HepG2 (cell line): Measurements from ENCODE around the gene UPK1A. TPM values are rescaled to one million over a fixed set of nuclear protein-coding genes. Genes with fewer than 3 reads are reported as not detected.

ENCODE experiments used
- HIVEP1 ChIP-seq: sonication (generic); formaldehyde crosslinking; IDR thresholded peaks from 2 replicates; pipeline ENCODE4 v1.4.0; 2020; ENCODE audit warnings: mild to moderate bottlenecking, missing genetic modification reagents
- HOMEZ ChIP-seq: IDR thresholded peaks from 2 replicates; pipeline ENCODE4 v1.6.1; 2016; ENCODE audit warnings: low read depth
- IKZF4 ChIP-seq: sonication (generic); formaldehyde crosslinking; IDR thresholded peaks from 2 replicates; pipeline ENCODE4 v1.5.1; 2020; ENCODE audit warnings: borderline replicate concordance, mild to moderate bottlenecking, low read depth, missing genetic modification reagents; ENCODE audit errors: not compliant biosample characterization
- MNT ChIP-seq: fragments of 450-650 bp; IDR thresholded peaks from 2 replicates; pipeline ENCODE4 v1.6.1; 2016
- NR3C1 ChIP-seq: sonication (generic); formaldehyde crosslinking; IDR thresholded peaks from 2 replicates; pipeline ENCODE4 v1.4.0; 2020; ENCODE audit warnings: missing genetic modification reagents
- RAD51 ChIP-seq: fragments of 450-650 bp; IDR thresholded peaks from 2 replicates; pipeline ENCODE4 v1.6.1; 2016; ENCODE audit warnings: borderline replicate concordance
- TBX2 ChIP-seq: sonication (generic); formaldehyde crosslinking; IDR thresholded peaks from 2 replicates; pipeline ENCODE4 v1.5.0; 2020; ENCODE audit warnings: missing genetic modification reagents, mild to moderate bottlenecking, borderline replicate concordance
- ZFY ChIP-seq: sonication (generic); formaldehyde crosslinking; IDR thresholded peaks from 2 replicates; pipeline ENCODE4 v1.4.0; 2020; ENCODE audit warnings: missing genetic modification reagents
- ZNF121 ChIP-seq: sonication (generic); formaldehyde crosslinking; IDR thresholded peaks from 2 replicates; pipeline ENCODE4 v1.5.0; 2020; ENCODE audit warnings: mild to moderate bottlenecking, missing genetic modification reagents
- ZNF558 ChIP-seq: sonication (generic); formaldehyde crosslinking; IDR thresholded peaks from 2 replicates; pipeline ENCODE4 v1.9.0; 2022; ENCODE audit warnings: mild to moderate bottlenecking, missing genetic modification reagents, borderline replicate concordance
- ZNF644 ChIP-seq: IDR thresholded peaks from 2 replicates; pipeline ENCODE4 v1.6.1; 2016; ENCODE audit warnings: low read depth
- polyA plus RNA-seq, 8 experiments: library from polyadenylated mRNA; depleted of rRNA in 3 of 8; stranded (reverse) in 7 of 8; unstranded in 1 of 8; fragments of >200 nt; fragmentation: Illumina TruSeq in 4 of 8; extraction: Trizol in 4 of 8; gene quantifications; 2 replicates each; pipeline versions ENCODE4 v1.2.1 to v1.2.3, GENCODE V29; 2011 to 2016; ENCODE audit warnings: low read depth in 4 of 8, missing spikeins in 1 of 8, mixed read lengths in 1 of 8; ENCODE audit not compliant: insufficient read depth in 1 of 8
- total RNA-seq, 5 experiments: library from RNA; depleted of rRNA; stranded (reverse); fragments of >200 nt; fragmentation: Illumina TruSeq; extraction: Trizol; gene quantifications; 2 replicates each; pipeline ENCODE4 v1.2.3, GENCODE V29; 2016; ENCODE audit warnings: low read depth in 1 of 5
- TF ChIP-seq, protein P1 (sequence below): sonication (generic); formaldehyde crosslinking; IDR thresholded peaks from 2 replicates; pipeline ENCODE4 v1.5.1; 2020; ENCODE audit warnings: mild to moderate bottlenecking, missing genetic modification reagents, moderate library complexity
- TF ChIP-seq, protein P2 (sequence below): sonication (generic); formaldehyde crosslinking; IDR thresholded peaks from 2 replicates; pipeline ENCODE4 v1.8.0; 2022; ENCODE audit warnings: mild to moderate bottlenecking, missing genetic modification reagents, borderline replicate concordance
- TF ChIP-seq, protein P3 (sequence below), 2 experiments: sonication (generic) in 1 of 2; formaldehyde crosslinking in 1 of 2; IDR thresholded peaks; 2 replicates each; pipeline versions ENCODE4 v1.6.1 to v1.9.0; 2014 to 2022; ENCODE audit warnings: antibody characterized with exemption in 1 of 2, borderline replicate concordance in 1 of 2, inconsistent platforms in 1 of 2, low read depth in 1 of 2, missing genetic modification reagents in 1 of 2

Gene UPK1A
- total and polyA plus RNA-seq, 2 of the 13 experiments (the other 11 are each of a cell fraction or from before 2014, with no cell fraction given): 2.9 TPM; not detected in 1

DNA sequence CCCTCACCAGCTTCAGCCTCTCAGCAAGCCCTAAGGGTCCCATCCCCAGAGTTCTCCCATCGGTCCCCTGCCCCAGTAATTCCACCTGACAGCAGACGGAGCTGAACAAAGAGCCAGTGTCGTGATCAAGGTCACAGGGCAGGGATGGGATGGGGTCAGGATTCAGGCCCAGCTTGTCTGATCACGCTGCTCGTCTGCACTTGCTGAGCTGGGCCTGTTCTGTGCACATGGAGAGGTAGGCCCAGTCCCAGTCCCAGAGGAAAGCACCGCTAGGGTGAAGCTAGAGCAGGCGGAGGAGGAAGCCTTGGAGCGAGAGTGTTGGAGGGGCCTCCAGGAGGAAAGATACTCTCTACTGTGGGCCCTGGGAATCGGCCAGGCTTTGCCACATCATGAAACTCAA lies 44.6 kb upstream of the UPK1A start (continued):
- TF ChIP-seq HOMEZ (CRISPR knock-in tag) (no peak), ZFY (CRISPR knock-in tag) (peak; percentile 71), RAD51 (no peak), ZNF644 (CRISPR knock-in tag) (no peak), HIVEP1 (CRISPR knock-in tag) (no peak), MNT (no peak), ZNF121 (CRISPR knock-in tag) (0 out of 2 replicates have a peak, but pooled peaks have one; percentile 32), IKZF4 (no peak), NR3C1 (CRISPR knock-in tag) (no peak), ZNF558 (no peak), TBX2 (no peak)
- TF ChIP-seq, protein P1, sequence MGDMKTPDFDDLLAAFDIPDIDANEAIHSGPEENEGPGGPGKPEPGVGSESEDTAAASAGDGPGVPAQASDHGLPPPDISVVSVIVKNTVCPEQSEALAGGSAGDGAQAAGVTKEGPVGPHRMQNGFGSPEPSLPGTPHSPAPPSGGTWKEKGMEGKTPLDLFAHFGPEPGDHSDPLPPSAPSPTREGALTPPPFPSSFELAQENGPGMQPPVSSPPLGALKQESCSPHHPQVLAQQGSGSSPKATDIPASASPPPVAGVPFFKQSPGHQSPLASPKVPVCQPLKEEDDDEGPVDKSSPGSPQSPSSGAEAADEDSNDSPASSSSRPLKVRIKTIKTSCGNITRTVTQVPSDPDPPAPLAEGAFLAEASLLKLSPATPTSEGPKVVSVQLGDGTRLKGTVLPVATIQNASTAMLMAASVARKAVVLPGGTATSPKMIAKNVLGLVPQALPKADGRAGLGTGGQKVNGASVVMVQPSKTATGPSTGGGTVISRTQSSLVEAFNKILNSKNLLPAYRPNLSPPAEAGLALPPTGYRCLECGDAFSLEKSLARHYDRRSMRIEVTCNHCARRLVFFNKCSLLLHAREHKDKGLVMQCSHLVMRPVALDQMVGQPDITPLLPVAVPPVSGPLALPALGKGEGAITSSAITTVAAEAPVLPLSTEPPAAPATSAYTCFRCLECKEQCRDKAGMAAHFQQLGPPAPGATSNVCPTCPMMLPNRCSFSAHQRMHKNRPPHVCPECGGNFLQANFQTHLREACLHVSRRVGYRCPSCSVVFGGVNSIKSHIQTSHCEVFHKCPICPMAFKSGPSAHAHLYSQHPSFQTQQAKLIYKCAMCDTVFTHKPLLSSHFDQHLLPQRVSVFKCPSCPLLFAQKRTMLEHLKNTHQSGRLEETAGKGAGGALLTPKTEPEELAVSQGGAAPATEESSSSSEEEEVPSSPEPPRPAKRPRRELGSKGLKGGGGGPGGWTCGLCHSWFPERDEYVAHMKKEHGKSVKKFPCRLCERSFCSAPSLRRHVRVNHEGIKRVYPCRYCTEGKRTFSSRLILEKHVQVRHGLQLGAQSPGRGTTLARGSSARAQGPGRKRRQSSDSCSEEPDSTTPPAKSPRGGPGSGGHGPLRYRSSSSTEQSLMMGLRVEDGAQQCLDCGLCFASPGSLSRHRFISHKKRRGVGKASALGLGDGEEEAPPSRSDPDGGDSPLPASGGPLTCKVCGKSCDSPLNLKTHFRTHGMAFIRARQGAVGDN (CRISPR knock-in tag): peak; percentile 68
- TF ChIP-seq, protein P2, sequence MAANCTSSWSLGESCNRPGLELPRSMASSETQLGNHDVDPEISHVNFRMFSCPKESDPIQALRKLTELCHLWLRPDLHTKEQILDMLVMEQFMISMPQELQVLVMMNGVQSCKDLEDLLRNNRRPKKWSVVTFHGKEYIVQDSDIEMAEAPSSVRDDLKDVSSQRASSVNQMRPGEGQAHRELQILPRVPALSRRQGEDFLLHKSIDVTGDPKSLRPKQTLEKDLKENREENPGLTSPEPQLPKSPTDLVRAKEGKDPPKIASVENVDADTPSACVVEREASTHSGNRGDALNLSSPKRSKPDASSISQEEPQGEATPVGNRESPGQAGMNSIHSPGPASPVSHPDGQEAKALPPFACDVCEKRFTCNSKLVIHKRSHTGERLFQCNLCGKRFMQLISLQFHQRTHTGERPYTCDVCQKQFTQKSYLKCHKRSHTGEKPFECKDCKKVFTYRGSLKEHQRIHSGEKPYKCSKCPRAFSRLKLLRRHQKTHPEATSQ (CRISPR knock-in tag): no peak
- TF ChIP-seq, protein P3, sequence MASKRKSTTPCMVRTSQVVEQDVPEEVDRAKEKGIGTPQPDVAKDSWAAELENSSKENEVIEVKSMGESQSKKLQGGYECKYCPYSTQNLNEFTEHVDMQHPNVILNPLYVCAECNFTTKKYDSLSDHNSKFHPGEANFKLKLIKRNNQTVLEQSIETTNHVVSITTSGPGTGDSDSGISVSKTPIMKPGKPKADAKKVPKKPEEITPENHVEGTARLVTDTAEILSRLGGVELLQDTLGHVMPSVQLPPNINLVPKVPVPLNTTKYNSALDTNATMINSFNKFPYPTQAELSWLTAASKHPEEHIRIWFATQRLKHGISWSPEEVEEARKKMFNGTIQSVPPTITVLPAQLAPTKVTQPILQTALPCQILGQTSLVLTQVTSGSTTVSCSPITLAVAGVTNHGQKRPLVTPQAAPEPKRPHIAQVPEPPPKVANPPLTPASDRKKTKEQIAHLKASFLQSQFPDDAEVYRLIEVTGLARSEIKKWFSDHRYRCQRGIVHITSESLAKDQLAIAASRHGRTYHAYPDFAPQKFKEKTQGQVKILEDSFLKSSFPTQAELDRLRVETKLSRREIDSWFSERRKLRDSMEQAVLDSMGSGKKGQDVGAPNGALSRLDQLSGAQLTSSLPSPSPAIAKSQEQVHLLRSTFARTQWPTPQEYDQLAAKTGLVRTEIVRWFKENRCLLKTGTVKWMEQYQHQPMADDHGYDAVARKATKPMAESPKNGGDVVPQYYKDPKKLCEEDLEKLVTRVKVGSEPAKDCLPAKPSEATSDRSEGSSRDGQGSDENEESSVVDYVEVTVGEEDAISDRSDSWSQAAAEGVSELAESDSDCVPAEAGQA (IDR thresholded peaks at IDR 0.05; ENCODE audit: low read depth): no peak
- TF ChIP-seq, protein P3 (CRISPR knock-in tag; IDR thresholded peaks at IDR 0.05; ENCODE audit: borderline replicate concordance): no peak
